Smooth muscle cell (in vitro differentiated cells): ENCODE results near the gene SHC4. TPM values are rescaled to one million over a fixed set of nuclear protein-coding genes. Genes with fewer than 3 reads are reported as not detected.

Experiments
- DNase-seq: peaks from one replicate; lab custom pipeline; 2025; ENCODE audit not compliant: unreplicated experiment; lab: John Stamatoyannopoulos, UW
- H2AFZ ChIP-seq: fragments of 200-600 bp; sonication (generic); 2 replicates; pipeline ENCODE4 v1.6.0; 2016; ENCODE audit warnings: antibody characterized with exemption, low read depth, mild to moderate bottlenecking
- H3F3A ChIP-seq: fragments of 200-600 bp; sonication (generic); 2 replicates; pipeline ENCODE4 v1.6.0; 2017; ENCODE audit warnings: antibody characterized with exemption, low read depth
- H3K27ac ChIP-seq: fragments of 200-600 bp; sonication (generic); 2 replicates; pipeline ENCODE4 v1.5.1; 2016; ENCODE audit warnings: low read depth, mild to moderate bottlenecking
- H3K27me3 ChIP-seq: fragments of 200-600 bp; sonication (generic); 2 replicates; pipeline ENCODE4 v1.6.1; 2016; ENCODE audit warnings: low read depth, mild to moderate bottlenecking
- H3K36me3 ChIP-seq: fragments of 200-600 bp; sonication (generic); 2 replicates; pipeline ENCODE4 v1.5.1; 2016; ENCODE audit warnings: low read depth
- H3K4me1 ChIP-seq: fragments of 200-600 bp; sonication (generic); 2 replicates; pipeline ENCODE4 v1.5.1; 2016; ENCODE audit warnings: low read depth
- H3K4me2 ChIP-seq: fragments of 200-600 bp; sonication (generic); 2 replicates; pipeline ENCODE4 v1.6.0; 2016; ENCODE audit warnings: mild to moderate bottlenecking
- H3K4me3 ChIP-seq: fragments of 200-600 bp; sonication (generic); 2 replicates; pipeline ENCODE4 v1.5.1; 2016; ENCODE audit warnings: mild to moderate bottlenecking
- H3K79me2 ChIP-seq: fragments of 200-600 bp; sonication (generic); 2 replicates; pipeline ENCODE4 v1.6.0; 2016; ENCODE audit warnings: low read depth, mild to moderate bottlenecking
- H3K9ac ChIP-seq: fragments of 200-600 bp; sonication (generic); 2 replicates; pipeline ENCODE4 v1.6.0; 2016; ENCODE audit warnings: low read depth
- H3K9me3 ChIP-seq: fragments of 200-600 bp; sonication (generic); replicated peaks from 2 replicates; pipeline ENCODE4 v1.5.1; 2016; ENCODE audit warnings: low read depth
- H4K20me1 ChIP-seq: fragments of 200-600 bp; sonication (generic); 2 replicates; pipeline ENCODE4 v1.6.0; 2016; ENCODE audit warnings: low read depth
- CTCF ChIP-seq: fragments of 200-600 bp; sonication (generic); IDR thresholded peaks from 2 replicates; pipeline ENCODE4 v1.5.1; 2017; ENCODE audit warnings: borderline replicate concordance, mild to moderate bottlenecking, antibody characterized with exemption; ENCODE audit not compliant: insufficient read depth, poor library complexity, severe bottlenecking
- WGBS: methylation state at CpG from one replicate; pipeline ENCODE4 v1.1.7; 2016; ENCODE audit warnings: low lambda C conversion rate; 5-methylcytosine and 5-hydroxymethylcytosine counted together
- polyA plus RNA-seq: library from polyadenylated mRNA; unstranded; fragments of >200 nt; fragmentation: Nextera tagmentation; extraction: Ambion mirVana; gene quantifications from 2 replicates; pipeline ENCODE4 v1.2.1, GENCODE V29; 2016
- total RNA-seq: library from RNA; depleted of rRNA; stranded (reverse); fragments of >200 nt; gene quantifications from 2 replicates; pipeline ENCODE4 v1.2.3, GENCODE V29; 2014

Gene SHC4
- total and polyA plus RNA-seq, 2 experiments from 2014 or later = 0.39 to 1.2 TPM

- DNase-seq = no peak
- Histone ChIP-seq H3K4me1 (no peaks in the 10 kb centered on the region), H3K36me3 (no peaks in the 10 kb centered on the region), H3K27ac (peak overlapping the region; percentile 72), H2AFZ (no peak overlapping the region), H4K20me1 (no peaks in the 10 kb centered on the region), H3K27me3 (no peaks in the 10 kb centered on the region), H3K9me3 (no peaks in the 10 kb centered on the region), H3K9ac (no peak overlapping the region), H3K4me2 (peak overlapping the region; percentile 49), H3K79me2 (no peaks in the 10 kb centered on the region), H3K4me3 (no peak overlapping the region), H3F3A (peaks cover 12% of the 10 kb centered on the region)
- no peak for TF ChIP-seq CTCF
- 51% methylated on average over 6 of the region's 6 CpGs for WGBS
Measured at GRCh38 chr15:48940508-48940907, 23.2 kb downstream of the SHC4 start.

GRCh38 chr15:48939648-48940047 lies 24.1 kb downstream of the SHC4 start:
- Histone ChIP-seq H3K27ac (peak overlapping the region; percentile 72), H3K9ac (no peak overlapping the region), H3F3A (peaks cover 10% of the 10 kb centered on the region), H3K4me1 (no peaks in the 10 kb centered on the region), H3K4me3 (no peak overlapping the region), H3K4me2 (peak overlapping the region; percentile 20), H3K79me2 (no peaks in the 10 kb centered on the region), H4K20me1 (no peaks in the 10 kb centered on the region), H3K9me3 (no peaks in the 10 kb centered on the region), H3K27me3 (no peaks in the 10 kb centered on the region), H2AFZ (no peak overlapping the region), H3K36me3 (no peaks in the 10 kb centered on the region)
- 79% methylated on average over 4 of the region's 4 CpGs for WGBS
- no peak for DNase-seq
- no peak for TF ChIP-seq CTCF

GRCh38 chr15:48937886-48938285 lies 25.8 kb downstream of the SHC4 start:
- no peak overlapping the region for H3K9ac ChIP-seq
- DNase-seq = no peak
- TF ChIP-seq CTCF = no peak
- WGBS = 75% methylated on average over 2 of the region's 2 CpGs
- no peaks in the 10 kb centered on the region for H3K27me3 ChIP-seq
- no peaks in the 10 kb centered on the region for H3K36me3 ChIP-seq
- H2AFZ ChIP-seq = no peak overlapping the region
- peaks cover 10% of the 10 kb centered on the region for H3F3A ChIP-seq
- H3K79me2 ChIP-seq = no peaks in the 10 kb centered on the region
- H3K4me3 ChIP-seq = no peak overlapping the region
- H3K4me1 ChIP-seq = no peaks in the 10 kb centered on the region
- H4K20me1 ChIP-seq = no peaks in the 10 kb centered on the region
- no peak overlapping the region for H3K27ac ChIP-seq
- no peaks in the 10 kb centered on the region for H3K9me3 ChIP-seq
- no peak overlapping the region for H3K4me2 ChIP-seq

GRCh38 chr15:48936666-48937065 lies 27.1 kb downstream of the SHC4 start:
- no peak overlapping the region for H3K4me3 ChIP-seq
- H3K27me3 ChIP-seq = no peaks in the 10 kb centered on the region
- peak overlapping the region; percentile 49 for H3K27ac ChIP-seq
- no peak overlapping the region for H3K9ac ChIP-seq
- peak overlapping the region; percentile 46 for H3K4me2 ChIP-seq
- no peaks in the 10 kb centered on the region for H3K79me2 ChIP-seq
- no peaks in the 10 kb centered on the region for H3K36me3 ChIP-seq
- peaks cover 10% of the 10 kb centered on the region for H3F3A ChIP-seq
- TF ChIP-seq CTCF = no peak
- DNase-seq = no peak
- 17% methylated on average over 1 of the region's 1 CpG for WGBS
- H2AFZ ChIP-seq = peak overlapping the region; percentile 29
- no peaks in the 10 kb centered on the region for H3K4me1 ChIP-seq
- H4K20me1 ChIP-seq = no peaks in the 10 kb centered on the region
- H3K9me3 ChIP-seq = no peaks in the 10 kb centered on the region
